HG03280 (cell line): Measurements from ENCODE around the gene RAB5IF.
A peak's percentile ranks its signal among the peaks of the same experiment; 100 is the strongest.
"Not testable (repeated sequence)": the region's sequence is repeated elsewhere in the genome, so short reads cannot be mapped to it uniquely, and the experiment has no call there.

Experiments used
- ATAC-seq: cut with Tn5 transposase; IDR thresholded peaks from one replicate; pipeline ENCODE4 v1.9.1; 2021; ENCODE audit warnings: mild to moderate bottlenecking, moderate library complexity; ENCODE audit not compliant: unreplicated experiment

The RAB5IF gene, protein sequence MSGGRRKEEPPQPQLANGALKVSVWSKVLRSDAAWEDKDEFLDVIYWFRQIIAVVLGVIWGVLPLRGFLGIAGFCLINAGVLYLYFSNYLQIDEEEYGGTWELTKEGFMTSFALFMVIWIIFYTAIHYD

DNA sequence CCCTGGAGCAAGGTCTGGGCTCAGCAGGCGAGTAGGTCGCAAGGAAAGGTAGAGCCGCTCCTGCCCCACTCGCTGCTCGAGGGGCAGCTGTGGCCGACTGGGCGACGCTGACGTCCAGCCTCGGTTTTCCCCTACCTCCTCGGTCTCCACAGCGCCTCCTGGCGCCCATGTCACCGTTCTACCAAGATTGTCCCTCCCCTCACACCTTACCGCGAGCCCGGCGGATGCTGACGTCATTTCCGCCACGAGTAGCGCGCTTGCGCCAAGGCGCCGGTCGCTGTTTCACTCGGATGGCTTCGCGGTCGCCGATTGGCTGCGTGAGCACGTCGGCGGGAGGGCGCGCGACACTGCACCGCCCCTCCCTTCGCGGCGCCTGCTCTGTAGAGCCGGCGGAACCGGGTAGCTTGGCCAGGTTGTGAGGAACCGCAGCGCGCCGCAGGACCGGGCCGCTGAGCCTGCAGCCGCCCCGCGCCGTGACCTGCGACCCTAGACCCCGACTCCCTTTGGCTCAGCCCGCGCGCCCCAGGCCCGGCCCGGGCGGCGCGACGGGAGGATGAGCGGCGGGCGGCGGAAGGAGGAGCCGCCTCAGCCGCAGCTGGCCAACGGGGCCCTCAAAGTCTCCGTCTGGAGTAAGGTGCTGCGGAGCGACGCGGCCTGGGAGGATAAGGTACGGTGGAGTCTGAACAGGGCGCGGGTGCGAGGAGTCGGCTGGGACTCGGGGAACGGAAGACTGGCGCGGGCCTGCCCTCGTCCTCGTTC, at the start of gene RAB5IF:
RAB5IF (plus strand) TSS at position 381 of the 759 bp plus-strand sequence; CDS start at position 554, 173 bp downstream.
- peak; percentile 86 for ATAC-seq

DNA sequence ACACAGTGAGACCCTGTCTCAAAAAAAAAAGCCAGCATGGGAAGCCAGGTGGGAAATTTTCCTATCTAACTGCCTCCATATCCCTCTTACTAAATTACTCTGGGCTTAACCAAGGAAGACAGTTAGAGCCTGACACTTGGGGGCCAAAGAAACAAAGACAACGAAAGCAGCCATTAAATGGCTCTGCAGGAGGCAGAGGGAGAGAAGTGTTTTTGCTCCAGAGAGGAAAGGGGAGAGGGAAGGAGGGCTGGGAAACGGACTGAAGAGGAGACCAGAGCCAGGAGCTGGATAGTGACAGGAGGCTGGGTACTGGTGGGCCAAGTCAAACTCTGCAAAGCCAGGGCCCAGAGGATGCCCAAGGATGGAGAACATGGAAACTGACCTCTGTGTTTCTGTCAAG, 42.9 kb upstream of the RAB5IF start:
- no peak for ATAC-seq

DNA sequence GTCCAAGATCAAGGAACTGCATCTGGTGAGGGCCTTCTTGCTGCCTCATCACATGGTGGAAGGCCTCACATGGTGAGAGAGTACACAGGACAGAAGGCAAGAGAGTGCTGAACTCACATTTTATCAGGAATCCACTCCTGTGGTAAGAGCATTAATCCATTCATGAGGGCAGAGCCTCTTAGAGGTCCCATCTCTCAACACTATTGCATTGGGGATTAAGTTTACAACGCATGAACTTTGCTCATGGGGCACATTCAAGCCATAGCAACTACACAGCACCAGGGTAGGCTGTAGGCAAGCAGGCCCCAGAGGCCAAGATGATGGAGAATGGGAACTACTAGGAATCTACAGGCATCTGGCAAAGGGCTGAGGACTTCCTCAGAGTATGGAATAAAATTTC, 42.2 kb upstream of the RAB5IF start:
- no peak for ATAC-seq

DNA sequence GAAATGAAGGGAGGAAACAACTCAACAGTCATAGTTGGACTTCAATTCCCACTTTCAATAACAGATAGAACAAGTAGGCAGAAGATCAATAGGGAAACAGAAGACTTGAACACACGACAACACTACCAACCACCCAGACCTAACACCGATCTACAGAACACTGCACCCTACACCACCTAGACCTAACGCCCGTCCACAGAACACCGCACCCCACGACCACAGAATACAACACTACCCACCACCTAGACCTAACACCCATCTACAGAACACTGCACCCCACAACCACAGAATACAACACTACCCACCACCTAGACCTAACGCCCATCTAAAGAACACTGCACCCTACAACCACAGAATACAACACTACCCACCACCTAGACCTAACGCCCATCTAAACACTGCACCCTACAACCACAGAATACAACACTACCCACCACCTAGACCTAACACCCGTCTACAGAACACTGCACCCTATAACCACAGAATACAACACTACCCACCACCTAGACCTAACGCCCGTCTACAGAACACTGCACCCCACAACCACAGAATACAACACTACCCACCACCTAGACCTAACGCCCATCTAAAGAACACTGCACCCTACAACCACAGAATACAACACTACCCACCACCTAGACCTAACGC, 41.4 kb upstream of the RAB5IF start:
- ATAC-seq = not testable (repeated sequence)

DNA sequence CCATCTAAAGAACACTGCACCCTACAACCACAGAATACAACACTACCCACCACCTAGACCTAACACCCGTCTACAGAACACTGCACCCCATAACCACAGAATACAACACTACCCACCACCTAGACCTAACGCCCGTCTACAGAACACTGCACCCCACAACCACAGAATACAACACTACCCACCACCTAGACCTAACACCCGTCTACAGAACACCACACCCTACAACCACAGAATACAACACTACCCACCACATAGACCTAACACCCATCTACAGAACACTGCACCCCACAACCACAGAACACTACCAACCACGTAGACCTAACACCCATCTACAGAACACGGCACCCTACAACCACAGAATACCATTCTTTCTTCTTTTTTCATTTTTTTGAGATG, 40.9 kb upstream of the RAB5IF start:
- not testable (repeated sequence) for ATAC-seq

DNA sequence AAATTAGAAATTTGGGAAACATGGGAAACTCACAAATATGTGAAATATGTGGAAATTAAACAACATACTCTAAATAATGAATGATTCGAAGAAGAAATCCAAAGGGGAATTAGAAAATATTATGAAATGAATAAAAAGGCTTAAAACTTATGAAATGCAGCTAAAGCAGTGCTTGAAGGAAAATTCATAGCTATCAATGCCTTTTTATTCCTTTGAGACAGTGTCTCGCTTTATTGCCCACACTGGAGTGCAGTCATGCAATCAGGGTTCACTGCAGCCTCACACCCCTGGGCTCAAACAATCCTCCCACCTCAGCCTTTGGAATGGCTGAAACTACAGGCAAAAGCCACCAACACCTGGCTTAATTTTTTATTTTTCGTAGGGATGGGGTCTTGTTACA, 40.1 kb upstream of the RAB5IF start:
- ATAC-seq = no peak

DNA sequence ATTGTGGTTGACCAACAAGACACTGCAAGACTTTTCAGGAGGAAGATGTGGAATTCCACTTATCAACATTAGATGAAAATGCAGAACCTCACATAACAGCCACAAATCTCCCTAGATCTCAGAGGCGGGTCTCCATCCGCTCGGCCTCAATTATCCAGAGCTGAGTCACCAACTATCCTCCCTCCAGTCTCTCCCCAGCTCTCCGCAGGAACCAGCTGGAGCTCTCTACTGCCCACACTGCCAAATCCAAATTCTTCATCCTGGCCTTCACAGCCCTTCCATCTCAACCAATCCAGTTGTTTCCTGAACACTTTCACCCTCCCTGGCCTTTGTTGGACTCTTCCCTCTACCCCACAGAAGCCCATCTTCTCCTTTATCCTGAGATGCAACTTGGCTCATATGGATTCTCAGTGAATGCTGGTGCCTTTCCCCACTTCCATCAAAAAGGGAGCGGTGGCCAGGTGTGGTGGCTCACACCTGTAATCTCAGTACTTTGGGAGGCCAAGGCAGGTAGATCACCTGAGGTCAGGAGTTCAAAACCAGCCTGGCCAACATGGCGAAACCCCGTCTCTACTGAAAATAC, 35.6 kb upstream of the RAB5IF start:
- no peak for ATAC-seq

DNA sequence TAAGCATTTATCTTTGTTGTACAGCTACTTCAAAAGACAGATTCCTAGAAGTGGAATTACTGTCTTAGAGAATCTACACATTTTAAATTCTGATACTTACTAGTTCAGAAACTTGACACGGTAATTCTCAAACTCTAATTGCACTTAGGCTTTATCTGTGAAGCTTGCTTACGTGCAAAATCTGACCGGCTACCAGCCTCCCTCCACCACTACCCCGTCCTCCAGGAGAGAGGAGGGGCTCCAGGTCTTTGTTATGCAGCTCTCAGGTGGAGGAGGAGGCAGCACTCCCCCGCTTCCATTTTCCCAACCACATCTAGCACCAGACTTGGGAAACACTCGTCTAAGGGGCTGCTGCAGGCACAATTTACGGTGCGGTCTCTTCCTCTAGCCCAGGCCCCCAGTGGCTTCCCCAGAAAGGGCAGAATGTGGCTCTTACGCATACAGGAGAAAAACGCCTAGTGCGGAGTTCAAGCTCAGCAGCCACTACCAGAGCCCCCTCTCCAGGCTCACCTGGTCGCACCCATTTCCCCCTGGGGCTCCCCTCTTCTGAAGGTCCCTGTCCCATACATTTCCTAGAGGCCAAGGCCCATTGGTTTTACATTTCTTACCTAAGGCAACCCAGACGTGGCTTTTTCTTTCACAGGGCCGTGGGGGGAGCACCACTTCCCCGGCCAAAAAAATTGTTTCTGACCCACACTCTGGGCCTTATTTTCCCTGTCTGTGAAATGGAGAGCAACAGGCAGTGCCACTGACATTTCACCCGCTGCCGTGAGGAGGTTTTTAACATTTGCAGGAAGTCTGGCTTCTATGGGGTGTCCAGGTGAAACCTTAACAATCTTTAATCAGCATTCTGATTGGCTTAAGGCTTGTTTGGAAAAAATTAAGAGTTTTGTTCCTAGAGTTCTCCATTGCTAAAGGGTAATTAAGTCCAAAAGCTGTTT, 33.7 kb upstream of the RAB5IF start:
- ATAC-seq = no peak

DNA sequence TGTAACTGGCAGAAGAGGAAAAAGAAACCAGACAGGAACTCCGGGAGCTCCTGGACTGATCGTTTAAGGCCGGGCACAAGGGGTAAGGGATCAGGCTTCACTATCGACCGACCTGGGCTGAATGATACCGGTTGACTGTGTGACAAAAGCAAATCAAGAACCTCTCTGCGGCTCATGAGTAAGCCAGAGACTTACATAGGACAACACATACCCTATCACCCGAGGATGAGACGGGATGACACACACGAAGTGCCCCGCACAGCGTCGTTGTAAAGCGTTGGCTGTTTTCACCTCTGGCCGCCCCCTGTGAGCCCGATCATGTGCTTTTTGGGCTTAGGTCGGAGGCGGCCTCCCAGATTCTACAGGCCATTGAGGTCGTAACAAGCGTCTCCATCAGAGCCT, 32.9 kb upstream of the RAB5IF start:
- ATAC-seq = peak; percentile 30

DNA sequence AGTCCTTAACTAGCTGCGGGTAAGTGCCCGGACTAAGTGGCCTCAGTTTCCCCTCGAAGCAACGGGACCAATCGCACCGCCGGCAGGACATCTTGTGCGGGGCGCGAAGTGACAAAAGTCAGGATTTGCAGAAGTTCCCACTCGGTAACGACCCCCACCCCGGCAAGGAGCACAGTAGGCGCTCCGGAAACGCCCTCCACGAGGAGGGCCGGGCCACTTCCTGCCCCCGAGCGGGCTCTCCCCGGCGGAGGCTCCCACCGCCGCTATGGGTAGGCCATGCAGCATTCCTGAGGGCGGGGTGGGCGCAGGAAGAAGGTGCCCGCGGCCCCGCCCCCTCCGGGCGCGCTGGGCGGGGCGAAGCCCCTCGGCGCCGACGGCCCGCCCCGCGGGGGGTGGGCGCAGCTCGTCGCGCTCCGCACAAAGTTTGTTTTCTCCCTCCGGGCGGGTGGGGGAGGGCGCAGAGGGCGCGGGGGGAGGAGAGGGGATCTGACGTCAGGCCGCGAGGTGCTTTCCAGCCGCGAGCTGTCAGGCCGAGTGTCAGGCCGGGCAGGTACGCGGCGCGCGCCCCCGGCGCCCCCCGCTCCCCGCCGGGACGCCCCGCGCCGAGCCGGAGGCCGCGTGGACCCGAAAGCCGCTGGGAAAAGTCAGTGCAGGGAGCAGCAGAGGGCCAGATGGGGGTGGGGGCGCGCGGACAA, 32.3 kb upstream of the RAB5IF start, which contains the start of gene TGIF2:
TGIF2 (plus strand) TSS at position 495 of the 695 bp plus-strand sequence. CDS start 5,178 bp downstream, outside the sequence.
- peak; percentile 65 for ATAC-seq

DNA sequence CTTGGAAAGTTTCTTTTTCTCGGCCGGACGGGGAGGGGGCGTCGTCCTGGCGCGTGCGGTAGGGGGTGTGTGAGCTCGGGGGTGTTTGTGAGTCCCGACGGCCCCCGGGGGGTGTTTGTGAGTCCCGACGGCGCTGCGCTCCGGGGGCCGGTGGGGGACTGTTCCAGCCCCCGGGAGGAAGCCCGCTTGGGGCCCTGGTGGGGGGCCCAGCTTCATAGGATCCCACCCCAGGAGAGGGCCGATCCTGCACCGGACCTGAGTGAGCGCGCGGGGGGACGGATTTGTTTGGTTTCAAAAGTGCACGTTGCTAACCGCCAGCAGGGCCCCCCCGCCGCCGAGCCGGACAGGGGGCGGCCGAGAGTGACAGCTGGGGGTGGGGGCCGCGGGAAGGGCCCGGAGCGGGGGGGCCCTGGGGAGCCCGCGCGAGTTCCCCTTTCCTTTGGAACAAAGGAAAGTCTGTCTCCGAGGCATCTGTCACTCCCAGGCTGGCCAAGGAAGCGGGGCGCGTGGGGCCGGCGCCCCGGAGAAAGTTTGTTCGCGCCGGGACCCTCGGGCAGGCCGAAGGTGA, 31.7 kb upstream of the RAB5IF start:
- peak; percentile 6 for ATAC-seq

DNA sequence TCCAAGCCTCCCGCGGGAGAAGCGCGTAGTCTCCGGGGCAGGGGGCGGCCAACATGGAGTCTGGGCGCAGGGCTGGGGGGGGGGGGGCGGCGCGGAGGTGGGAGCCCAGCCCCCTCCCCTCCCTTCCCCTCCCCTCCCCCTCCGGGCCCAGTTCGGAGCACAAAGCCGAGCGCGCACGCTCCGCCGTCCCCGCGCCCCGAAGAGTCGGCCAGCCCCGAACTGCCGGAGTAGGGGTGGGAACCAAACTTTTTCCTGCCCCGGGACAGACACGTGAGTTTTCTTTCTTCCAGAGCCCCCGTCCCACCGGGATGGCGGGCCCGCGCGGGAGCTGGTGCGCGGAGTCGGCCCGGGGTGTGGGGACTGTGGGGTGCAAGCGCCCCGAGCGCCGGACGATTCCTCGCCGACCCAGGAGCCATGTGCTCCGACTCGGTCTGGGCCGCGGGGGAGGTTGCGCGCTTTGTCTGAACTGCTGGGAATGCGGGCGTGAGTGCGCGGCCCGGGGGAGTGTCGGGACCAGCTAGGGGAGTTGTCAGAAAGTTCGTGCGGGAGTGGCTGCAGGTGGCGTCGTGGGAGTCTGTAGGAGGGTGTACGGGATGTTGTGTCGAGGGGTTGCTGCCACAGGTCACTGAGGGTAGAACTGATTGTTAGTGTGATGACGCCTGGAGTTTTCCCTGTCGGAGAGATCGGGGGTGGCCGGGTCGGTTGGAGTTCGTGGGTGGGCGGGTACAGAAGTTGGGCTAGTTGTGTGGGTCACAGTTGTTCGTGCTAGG, 31.0 kb upstream of the RAB5IF start:
- ATAC-seq = no peak

DNA sequence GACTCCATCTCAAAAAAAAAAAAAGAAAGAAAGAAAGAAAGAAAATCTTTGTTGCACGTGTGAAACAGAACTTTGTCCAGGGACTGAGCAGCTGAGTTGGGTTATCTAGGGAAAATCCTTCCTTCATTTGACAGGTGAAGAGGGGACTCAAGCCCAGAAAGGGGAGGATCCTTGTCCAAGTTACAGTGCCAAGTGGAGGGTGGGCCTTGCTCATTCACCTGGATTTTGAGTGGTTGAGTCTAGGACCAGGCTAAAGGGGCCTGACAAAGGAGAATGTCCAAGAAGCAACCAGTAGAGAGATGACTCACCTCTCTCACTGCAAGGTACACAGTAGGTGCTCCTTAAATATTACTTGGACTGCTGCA, 29.5 kb upstream of the RAB5IF start:
- no peak for ATAC-seq

DNA sequence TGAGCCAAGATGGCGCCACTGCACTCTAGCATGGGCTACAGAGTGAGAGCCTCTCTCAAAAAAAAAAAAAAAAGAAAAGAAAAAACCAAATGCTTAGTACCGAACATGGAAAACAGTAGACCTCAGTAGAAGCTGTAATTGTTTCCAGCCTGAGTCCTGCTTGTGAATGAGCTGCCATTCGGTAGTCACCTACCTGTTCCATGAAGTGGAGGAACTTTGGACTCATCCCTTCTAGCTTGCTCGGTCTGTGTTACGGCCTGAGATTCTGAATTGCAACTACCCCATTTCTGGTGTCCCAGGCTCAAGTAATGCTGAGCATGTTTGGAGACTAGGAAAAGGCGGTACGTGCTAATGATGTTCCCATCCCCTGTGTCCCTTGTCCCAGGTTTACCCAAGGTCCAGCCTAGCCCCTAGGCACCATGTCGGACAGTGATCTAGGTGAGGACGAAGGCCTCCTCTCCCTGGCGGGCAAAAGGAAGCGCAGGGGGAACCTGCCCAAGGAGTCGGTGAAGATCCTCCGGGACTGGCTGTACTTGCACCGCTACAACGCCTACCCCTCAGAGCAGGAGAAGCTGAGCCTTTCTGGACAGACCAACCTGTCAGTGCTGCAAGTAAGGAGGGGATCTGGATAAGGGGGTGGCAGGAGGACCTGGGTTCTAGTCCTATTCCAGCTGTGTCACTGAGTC, 27.1 kb upstream of the RAB5IF start:
- ATAC-seq = no peak

DNA sequence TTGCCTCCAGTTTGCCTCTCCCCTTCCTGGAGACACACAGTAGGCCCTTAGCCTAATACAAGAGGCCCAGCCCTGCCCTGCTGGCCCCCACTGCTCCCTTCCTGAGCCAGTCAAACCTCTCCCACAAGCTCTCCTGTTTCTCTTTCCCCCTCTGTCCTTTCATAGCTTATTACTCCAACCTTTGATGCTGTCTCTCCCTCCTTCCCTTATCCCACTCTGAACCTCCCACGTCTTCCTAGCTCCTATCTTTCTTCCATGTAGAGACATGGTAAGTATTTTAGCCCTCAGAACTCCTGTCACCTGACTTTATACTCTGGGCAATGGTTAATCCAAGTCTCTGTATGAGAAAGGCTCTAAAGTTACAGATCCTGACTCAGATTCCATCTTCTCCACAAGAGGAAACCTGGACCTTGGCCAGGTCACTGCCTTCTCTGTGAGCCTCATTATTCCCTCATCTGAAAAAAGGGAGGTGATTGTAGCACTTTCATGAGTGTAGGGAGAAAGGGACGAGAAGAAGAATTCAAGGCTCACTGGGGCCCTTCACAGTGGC, 25.5 kb upstream of the RAB5IF start:
- ATAC-seq = no peak

DNA sequence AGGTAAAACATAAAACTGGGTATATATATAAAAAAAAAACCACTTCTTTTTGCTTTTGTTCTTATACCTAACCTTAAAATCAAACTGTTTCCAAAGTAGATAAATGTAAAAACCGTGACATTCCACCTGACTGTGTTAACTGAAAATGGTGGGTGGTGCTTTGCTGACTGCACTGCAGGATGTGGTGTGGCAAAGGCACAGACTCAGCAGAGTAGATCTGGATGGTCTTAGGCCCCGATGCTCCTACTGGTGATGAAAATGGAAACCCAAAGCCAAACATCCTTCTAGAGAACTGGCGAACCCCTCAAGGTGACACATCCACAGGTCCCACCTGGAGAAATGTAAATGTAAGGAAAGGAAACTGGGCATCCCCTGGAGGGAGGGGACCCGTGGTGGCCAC, 23.3 kb upstream of the RAB5IF start:
- no peak for ATAC-seq

DNA sequence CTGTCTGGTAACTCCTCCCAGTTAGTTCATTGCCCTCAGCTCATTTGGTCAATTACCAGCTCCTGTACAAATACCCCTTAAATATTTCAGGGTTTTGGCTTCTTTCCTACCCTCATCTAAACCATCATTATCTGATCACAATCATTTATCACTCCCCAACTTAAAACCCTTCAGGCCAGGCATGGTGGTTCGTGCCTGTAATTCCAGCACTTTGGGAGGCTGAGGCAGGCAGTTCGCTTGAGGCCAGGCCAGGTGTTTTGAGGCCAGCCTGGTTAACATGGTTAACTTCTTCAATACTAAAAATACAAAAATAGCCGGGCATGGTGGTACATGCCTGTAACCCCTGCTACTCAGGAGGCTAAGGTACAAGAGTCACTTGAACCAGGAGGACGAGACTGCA, 22.8 kb upstream of the RAB5IF start:
- no peak for ATAC-seq

DNA sequence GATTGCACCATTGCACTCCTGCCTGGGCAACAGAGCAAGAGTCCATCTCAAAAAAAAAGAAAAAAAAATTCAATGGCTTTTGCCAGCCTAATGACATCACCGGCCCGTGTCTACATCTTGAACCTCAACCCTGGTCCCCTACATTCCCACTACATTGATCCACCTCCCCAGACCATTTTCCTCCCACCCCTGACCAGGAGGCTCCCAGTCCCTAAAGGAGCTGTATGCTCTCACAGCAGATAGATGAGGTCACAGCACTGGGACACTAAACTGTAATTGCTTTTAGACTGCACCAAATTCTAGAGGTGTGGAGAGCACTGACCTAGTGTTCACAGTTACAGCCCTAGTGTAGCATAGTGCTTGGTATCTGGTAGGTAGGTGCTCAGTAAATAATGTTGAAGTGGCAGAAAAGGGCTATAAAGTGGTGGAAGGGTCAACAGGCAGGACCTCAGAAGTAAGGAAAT, 21.5 kb upstream of the RAB5IF start:
- no peak for ATAC-seq
